ENCODE data around the gene SEMA7A.

SEMA7A gene

DNA sequence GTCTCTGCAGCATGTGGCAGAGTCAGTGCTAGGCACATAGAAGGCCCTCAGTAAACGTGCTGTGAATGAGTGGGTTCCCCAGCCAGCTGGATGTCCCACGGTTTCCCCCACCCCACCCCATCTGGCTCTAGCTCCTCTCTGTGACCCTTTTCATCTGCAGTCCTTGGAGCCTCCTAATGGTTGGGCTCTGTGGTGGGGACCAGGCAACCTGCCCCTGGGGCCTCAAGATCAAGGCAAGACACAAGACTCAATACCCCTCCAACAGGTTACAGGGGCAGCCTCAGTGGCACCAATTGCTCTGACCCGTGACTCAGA lies 49.2 kb downstream of the SEMA7A start:
- no peak for DNase-seq

DNA sequence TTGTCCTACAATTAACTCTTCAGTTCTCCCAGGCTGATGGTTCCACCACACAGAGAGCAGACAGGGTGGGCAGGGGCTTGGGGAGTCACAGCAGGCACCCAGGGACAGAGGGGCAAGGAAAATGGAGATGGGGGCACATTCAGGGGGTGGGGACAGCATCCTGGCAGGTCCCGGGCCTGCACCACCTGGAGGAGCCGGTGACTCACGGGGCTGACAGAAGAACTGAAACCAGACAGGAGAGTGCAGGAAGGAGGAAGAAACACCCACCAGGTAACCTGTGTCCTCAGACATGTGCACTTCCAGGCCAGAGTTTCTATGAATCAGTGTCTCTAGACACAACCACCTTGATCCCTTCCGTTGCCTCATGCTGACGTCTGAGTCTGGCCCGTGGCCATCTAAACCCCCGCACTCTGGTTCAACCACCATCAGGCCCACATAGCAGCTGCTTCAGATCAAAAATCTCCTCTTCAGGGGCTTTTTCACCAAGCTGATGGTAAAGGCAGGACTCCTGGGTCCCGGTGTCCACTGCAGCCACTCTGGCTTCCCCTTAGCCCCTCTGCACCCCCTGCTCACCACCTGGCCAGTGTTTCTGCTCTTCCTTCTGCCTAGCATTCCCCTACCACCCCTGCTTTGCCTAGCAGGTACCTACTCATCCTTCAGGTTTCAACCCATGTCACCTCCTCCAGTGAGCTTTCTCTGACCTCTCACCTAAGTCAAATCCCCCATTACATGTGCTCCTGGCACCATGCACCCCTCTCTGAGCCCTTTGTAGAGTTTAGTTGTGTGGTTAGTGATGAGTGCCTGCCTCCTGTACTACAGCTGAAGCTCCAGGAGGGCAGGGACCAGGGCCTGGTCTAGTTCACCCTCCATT lies 49.8 kb downstream of the SEMA7A start:
- no peak for DNase-seq

DNA sequence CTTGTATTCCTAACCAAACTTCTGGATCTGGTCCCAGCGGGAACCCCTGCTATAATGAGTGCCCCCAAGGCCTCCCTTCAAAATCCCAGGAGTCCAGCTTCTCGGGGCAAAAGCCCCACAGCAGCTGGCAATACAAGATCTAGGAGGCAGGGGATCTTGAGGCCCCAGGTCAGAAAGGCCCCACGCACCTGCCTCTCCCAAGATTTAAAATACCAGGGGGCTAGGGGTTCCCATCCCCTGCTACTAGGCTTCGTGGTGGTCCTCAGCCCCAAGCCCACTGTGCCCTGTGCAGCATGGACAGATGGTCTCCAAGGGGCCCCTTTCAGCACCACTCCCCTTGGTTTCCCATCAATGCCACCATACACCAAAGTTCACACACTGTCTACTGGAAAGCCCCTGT lies 50.5 kb downstream of the SEMA7A start:
- no peak for DNase-seq

DNA sequence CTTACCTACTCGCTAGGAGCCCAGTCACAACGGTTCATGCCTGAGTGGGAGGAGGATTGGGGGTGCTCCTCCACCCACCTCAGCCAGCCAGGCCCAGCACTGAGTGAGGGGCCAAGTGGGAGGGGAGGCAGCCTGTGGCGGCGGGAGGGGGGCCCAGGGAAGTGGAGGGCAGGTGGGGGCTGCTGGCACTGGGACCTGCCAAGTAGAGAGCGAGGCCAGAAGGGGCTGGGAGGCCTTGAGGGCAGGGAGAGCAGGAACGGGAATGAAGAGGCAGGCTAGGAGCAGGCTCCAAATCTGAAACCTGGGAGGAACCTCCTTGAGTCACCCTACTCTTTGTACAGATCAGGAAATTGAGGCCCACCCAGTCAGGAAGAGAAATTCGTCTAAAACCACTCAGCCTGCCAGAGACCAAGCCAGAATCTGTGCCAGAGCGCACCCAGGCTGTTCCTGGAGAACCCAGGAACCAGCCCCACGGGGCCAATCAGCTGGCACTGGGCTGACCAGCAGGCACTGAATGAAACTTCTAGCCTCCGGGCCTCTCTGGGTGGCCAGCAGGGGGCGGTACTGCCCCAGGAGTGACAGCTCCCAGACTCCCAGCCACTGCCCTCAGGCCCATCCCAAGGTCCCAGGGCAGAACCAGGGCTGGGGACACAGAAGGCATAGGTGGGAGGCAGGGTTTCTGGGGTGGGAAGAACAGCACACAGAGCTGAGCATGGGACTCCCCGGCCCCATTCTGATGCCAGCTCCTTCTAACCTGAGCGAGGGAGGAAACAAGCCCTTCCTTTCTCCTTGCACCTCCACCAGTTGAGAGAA lies 51.5 kb downstream of the SEMA7A start:
- no peak for DNase-seq

DNA sequence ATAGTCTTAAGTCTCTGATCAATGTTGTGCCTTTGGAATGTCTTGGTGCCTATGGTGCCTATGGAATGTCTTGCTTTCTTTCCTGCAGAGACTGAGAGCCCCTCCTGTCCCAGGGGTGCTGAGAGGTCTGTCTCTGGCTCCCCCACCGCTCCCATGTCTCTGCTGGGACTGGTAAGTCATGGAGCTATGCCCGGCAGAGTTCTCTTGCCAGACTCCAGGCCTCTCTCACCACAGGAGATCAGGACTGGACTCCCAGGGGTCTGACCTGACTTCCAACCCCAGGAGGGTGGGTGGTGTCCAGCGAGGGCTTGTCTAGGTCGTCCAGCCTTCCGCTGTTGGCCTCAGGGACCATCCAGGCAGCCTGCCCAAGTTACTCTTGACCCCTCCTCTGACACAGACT lies 52.3 kb downstream of the SEMA7A start:
- DNase-seq, result no peak

DNA sequence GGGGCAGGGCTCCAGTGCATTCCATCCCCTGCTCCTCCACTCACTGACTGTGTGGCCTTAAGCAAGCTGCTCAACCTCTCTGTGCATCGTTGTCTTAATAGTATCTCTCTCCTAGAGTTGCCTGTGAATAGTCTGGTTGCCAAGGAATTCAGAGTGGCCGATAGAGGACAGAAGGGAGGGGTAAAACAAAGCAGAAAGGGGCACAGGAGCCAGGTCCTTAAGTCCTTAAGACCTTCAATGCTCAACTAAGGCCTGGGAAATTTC lies 52.6 kb downstream of the SEMA7A start:
- no peak for DNase-seq

DNA sequence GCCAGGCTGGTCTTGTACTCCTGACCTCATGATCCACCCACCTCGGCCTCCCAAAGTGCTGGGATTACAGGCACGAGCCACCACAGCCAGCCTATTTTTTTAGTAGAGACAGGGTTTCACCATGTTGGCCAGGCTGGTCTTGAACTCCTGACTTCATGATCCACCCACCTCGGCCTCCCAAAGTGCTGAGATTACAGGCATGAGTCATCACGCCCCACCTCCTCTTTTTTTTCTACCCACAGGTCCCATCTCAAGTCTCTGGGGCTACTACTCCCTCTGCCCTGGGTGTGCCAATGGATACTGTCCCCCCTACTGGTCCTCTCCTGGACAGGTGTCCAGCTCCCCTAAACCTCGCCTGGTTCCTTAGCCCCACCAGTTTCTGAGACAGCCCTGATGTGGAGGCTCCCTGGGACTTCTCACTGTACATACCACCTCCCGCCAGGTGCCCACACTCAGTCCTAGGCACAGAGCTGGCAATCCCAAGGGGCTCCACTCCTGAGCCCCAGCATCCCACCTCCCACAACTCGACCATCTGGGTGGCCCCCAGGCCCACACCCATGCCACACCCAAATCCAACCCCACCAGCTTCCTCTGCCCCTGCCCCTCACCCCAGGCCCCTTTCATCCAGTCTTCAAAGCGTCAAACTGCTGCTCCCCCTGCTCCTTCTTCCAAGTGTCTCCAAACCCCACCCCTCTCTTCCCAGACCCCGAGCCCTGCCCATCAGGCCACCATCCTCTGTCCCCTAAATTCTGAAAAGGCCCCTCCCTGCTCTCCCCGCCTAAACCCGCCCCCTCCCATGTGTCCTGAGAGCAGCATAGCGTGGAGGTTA lies 53.2 kb downstream of the SEMA7A start:
- DNase-seq, result no peak

DNA sequence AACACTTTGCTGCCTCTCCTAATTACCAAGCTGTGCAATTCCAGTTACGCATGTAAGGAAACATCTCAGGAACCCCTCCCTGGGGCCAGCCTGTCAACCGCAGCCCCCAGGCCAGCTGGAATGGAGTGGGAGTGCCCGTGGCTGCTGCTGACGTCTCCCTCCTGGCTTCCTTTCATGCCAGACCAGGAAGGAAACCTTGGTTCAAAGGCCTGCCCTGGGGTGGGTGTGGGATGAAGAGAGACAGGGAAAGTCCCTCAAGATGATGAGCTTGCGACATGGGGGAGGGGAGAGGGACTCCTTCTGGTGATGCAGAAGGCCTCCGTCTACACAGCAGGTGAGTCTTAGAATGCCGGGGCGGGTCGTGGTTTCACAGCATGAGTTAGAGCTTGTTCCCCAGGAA lies 54.9 kb downstream of the SEMA7A start:
- no peak for DNase-seq

DNA sequence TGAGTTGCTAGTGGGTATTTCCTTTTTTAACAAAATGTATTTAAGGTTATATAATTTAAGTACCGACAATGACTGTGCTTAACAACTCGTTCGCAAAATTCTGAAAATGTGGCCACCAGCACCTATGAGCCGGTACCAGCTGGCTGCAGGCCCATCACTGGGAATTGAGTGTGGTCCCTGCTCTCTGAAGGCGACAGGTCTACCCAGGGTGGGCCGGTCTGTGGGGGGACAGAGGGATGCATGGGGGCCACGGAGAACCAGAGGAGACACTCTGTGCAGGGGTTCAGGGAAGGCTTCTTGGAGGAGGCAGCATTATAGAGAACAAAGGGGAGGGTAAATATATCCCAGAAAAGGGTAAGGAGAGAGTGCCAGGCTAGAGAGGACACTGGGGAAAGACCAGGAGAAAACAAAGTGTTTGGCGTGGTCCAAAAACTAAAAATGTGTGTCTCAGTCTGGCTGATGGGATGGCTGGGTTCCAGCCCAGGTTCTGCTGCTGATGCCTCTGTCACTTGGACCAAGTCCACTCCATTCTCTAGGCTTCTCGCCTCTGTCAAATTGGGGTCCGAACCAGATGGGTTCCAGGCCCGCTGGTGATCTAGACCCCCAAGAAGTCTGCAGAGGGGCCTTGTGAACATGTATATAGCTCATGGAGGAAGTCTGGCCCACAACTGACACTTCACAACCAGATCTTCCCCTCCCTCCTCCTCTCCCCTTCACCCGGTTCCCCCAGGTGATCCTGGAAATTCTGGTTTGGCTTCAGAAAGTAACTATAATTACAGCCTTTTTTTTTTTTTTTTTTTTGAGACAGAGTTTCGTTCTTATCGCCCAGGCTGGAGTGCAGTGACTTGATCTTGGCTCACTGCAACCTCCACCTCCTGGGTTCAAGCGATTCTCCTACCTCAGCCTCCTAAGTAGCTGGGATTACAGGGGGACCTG lies 55.7 kb downstream of the SEMA7A start:
- DNase-seq, result no peak

DNA sequence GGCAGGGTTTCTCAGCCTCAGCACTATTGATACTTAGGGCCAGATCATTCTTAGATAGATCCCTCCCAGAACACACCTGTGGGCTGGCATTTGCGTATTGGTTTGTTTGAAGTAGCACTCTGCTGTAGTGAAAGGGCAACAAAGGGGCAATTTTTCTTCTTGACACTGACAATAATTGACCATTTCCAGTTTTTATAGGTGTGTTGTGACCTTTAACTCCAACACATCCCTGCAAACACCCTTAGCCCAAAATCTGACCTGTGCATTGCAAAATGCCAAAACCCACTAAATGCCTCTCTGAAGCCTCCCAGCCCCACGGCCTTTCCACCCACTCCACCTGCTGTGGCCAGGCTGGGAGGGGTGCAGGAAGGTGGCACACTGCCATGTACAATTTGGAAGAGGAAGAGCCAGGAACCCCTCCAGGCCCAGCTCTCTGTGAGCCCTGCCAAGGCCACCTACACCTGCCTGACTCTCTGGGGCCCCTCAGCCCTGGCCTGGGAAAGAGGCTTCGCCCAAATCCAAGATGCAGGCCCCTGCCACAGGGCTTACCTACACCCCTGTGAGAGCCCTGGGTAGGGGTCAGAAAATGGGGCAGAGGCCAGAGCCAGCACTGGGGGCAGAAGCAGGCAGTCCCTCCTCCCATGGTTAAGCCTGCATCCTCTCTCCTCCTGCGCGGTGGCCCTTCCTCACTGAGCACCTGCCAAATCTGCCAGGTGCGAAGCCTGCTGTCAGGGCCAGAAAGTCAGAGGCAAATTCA lies 56.8 kb downstream of the SEMA7A start:
- no peak for DNase-seq

DNA sequence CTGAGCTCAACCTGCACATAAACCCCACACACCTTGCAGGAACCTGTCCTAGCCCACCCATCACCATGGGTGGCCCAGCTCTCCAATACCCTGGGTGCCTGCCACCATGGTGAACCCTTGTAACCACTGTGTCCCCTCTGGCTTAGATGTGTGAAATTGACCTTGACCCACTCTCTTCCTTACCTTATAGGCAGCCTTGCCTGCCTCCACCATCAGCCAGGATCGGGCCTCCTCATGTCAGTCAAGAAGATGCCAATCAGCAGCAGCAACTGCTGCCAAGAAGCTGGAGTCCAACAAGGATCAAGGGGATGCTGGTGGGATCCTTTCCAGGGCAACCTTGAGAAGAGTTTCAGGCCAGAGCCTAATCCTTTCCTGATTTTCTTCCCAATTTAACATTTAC lies 57.5 kb downstream of the SEMA7A start:
- no peak for DNase-seq

DNA sequence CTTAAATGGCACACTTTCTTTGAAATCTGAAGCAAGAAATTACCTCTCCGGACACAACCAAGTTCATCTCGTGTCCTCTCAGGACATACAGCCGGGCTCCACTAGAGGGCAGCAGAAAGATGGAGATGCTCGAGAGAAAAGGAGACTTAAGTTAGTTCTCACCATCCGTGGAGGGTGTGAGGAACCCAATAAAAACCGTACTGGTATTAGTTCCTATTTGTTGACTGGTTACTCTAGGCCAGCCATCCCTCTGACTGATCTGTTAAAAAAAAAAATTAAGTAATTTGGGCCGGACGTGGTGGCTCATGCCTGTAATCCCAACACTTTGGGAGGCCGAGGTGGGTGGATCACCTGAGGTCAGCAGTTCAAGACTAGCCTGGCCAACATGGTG lies 58.5 kb downstream of the SEMA7A start:
- peak; percentile 25 for DNase-seq

DNA sequence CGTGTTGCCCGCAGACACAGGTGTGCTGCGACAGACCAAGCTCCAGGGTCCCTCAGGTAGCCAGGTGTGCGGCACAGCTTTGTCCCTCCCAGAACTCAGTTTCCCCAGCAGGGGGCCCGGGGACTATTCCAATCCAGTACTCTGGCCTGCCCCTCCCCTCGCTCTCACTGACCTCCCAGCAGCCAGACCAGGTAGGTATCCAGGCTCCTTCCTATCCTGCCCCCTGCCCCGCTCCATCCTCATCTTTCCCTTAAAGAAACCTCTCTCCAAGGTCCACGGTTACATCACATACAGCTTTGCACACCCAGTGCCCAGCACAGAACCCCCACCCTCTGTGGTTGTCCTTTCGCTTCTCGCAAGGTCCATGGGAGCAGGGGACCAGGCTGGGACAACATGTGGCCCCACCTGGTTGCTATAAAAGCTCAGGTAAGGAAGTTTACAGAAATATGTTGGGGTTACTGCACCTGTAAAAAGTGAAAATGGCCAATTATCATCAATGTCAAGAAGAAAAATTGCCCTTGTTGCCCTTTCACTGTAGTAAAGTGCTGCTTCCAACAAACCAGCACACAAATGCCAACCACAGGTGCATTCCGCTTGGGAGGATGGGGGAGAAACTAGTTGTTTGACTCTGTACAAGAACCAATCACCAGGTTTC lies 59.0 kb downstream of the SEMA7A start:
- DNase-seq, result no peak

DNA sequence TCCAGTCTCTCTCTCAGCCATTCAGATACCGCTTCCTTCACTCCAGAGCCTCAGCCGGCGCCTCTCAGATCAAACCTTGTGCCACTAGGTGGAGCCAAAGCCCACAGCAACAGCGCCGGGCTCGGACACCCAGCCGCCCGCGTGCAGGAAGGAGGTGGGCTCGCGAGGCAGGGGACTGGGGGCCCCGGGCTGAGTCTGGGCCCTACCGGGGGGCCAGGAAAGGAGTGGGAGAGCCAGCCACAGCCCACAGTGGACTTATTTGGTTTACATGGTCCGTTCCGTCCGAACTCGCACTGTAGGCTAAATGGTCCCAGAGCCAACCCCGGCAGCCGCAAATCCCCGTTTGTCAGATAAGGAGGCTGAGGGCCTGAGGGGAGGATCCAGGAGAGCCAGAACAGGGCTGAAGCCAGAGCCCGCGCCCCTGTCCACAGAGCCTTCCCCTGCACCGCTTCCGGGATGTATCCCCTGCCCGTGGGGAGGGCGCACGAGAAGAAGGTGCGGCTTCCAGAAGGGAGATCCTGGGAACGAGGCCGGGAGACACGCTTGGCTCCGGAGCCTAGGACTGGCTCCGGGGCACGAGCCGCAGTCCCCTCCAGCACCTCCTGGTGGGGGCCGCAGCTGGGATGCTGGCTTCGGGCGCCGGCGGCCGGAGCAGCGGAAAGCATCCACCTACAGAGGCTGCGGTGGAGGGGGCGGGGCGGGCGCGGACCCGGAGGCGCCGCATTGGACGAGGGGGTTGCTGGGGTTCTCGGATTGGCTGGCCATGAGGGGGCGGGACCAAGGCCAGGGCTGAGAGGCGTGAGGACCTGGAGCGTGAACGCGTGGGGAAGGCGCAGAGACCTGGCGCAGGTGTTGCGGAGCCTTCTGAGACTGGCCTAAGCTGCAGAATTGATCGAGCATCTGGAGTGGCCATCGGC lies 59.8 kb downstream of the SEMA7A start:
- peak; percentile 53 for DNase-seq

DNA sequence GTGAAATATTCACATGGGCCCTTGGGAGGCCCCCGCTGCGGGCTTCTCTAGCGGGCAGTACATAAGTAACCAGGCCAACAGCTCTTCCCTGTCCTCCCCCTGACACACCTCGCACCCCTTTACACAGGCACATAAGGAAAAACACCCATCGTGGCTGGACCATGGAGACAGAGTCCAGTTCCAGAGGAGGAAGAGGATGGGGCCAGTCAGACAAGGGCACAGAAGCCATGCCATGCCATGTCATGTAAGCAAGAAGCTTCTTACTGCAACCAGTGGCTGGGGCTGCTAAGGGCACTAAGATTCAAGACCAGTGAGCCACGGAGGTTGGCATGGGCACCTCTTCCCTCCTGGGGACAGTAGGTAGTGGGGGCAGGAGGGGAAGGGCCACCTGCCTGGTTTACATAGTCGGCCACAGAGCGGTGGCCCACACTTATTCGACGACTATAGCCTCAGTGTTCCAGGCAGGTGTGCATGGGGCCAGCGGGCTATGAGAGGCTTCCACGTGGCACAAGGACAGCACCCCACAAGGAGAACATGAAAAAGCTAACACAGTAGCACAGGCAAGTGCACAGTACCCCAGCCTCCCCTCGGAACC lies 60.6 kb downstream of the SEMA7A start:
- DNase-seq, result no peak

DNA sequence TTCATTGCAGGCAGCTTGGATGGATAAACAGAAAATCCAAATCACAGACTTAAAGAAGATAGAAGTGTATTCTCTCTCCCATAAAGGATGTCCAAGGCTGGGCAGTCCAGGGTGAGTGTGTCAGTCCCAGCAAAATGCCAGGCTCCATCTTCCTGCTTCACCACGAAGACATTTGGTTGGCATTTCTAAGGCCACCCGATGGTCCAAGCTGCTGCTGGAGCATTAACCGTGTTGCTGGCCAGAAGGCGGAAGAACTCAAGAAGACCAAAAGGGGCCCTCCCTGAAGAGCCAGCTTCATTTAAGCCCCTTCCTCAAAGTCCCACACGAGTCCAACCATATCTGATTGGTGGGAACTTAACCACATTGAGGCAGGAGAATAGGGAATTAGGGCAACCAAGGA lies 63.3 kb downstream of the SEMA7A start:
- DNase-seq, result no peak

DNA sequence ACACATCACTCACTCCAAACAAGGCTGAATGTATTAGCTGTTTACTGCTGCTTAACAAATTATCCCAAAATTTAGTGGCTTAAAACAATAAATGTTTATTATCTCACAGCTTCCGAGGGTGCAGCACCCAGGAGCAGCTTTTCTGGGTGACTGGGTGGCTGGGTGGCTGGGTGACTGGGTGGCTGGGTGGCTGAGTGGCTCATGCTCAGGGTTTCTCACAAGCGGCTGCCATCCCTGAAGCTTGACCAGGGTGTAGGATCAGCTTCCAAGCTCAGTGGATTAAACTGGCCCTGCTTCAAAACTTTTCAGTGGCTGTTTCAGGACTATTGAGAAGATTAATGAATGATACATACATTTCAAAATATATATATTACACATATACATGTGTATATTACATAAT lies 64.0 kb downstream of the SEMA7A start:
- no peak for DNase-seq

DNA sequence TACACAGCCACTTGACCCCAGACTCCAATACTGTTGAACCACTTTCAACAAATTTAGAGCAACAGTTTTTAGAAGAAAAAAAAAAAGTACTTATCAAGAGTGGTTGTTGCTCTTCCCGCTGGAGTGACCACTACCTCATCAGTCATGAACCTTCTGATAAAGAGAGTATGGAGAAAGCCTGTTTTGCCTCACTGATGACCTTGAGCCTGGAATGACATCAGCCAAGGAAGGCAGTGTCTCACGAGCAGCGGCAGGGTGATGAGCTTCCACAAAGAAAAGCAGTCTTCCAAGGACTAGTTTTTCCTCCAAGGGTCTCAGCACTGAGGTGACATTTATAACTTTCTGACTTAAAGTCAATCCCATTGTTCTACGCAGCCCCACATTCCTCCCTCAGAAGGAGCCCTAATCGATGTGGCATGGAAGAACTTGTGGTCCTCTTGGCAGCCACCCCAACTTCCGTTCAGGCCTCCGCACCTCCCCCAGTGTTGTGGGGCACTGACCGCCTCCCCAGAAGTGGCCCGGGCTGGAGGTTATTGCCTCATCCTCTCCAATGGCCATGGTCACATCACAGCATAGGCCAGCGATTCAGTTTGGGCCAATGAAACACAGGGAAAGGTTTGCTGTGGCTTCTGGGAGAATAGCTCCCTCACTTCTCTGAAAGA lies 64.5 kb downstream of the SEMA7A start:
- no peak for DNase-seq

DNA sequence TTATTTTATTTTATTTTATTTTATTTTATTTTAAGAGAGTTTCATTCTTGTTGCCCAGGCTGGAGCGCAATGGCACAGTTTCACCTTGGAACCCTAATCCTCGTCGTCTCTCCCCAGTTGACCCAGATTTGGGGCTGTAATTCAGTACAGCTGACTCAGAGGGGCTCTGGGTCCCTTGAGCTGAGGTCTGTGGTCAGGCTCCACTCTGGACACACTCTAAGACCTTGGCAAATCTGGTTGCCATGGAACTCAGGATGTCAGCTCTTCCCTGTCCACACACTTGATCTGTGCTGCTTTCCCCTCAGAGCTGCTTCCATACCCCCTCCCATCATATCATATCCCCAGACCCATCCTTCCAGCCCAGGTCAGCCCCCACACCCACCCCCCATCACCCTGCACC lies 65.6 kb downstream of the SEMA7A start:
- DNase-seq, result no peak

All from NCI-H1436 treated with DMSO at 0.1 percent for 48 hours (cell line).